Stimulated activated CD4-positive, alpha-beta T cell treated with anti-CD3 and anti-CD28 coated beads, Interleukin-4, amount 100 ng/mL, for 24 hours (primary cell): ENCODE data around the gene RPL9.
"Not testable (repeated sequence)": the region's sequence is repeated elsewhere in the genome, so short reads cannot be mapped to it uniquely, and the experiment has no call there.

Experiments used
- DNase-seq: peaks from one replicate; pipeline ENCODE4 v3.0.0-alpha.2; 2020

RPL9 gene

DNA sequence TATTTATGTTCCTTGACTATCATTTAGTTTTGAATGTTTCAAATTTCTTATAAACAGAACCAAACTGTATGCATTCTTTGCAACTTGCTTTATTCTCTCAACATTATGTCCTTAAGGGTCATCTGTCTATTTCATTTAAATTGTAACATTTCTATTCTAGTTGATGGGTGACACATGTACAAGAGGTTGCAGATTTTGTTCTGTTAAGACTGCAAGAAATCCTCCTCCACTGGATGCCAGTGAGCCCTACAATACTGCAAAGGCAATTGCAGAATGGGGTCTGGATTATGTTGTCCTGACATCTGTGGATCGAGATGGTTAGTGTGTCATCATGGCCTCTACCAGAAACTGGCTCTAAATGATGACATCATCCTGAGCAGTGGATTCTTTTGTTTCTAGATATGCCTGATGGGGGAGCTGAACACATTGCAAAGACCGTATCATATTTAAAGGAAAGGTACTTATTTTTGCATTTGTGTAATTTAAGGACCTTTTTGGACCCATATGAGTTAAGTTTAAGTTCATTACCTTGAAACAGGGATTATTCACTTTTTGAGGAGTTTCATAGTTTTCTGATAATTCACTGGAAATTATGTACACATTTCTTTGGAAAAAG, 6.3 kb upstream of the RPL9 start:
- DNase-seq, result no peak

DNA sequence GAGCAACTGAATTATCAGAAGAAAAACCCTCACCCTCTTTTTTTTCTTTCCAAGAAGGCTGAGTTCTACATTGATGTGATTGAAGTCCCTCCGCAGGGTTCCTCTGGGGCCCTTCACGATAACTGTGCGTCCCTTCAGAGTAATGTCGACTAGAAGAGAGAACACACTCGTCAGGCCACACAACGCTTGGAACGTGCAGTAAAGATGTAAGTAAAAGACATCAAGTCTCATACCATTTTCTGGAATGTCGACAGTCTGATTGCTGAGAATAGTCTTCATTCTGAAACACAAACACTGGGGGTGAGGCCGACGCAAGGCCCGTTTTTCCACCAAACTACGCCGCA, 589 bp downstream of the RPL9 start:
- DNase-seq, result not testable (repeated sequence)

- DNase-seq, result no peak
Observed at GRCh38 chr4:39456946-39457763, 1.6 kb downstream of the RPL9 start.

GRCh38 chr4:39455486-39455885, 3.2 kb downstream of the RPL9 start:
- DNase-seq, result no peak

GRCh38 chr4:39453738-39454137, 5.0 kb downstream of the RPL9 start:
- DNase-seq, result no peak

DNA sequence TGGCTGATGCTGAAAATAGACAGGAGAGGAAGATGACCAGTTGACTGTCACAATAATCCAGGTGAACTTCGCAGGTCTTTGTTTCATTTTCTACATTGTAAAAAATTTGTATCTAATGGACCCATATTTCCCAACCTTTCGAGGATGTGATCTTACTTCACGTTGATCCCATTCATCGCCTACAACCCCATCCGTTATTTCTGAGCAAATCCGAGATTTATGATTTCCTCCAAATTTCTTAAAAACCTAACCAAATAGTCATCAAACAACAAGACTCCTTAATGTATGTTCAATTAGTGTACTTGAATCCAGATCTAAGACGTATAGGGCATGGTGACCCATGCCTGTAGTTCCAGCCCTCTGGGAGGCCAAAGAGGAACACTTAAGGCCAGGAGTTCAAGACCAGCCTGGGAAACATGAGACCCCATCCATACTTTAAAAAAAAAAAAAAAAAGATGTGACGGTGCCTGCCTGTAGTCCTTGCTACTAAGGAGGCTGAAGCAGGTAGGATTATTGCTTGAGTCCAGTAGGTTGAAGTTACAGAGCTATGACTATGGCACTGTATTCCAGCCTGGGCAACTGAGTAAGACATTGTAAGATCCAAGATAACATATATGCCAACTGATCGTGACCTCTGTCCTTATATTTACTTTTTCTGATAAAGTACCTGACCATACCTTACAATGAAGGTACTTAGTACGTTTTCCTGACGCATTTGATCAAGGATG, 5.7 kb downstream of the RPL9 start:
- no peak for DNase-seq

GRCh38 chr4:39452153-39452859, 6.4 kb downstream of the RPL9 start:
- DNase-seq, result no peak

GRCh38 chr4:39451423-39452023, 7.2 kb downstream of the RPL9 start:
- no peak for DNase-seq

DNA sequence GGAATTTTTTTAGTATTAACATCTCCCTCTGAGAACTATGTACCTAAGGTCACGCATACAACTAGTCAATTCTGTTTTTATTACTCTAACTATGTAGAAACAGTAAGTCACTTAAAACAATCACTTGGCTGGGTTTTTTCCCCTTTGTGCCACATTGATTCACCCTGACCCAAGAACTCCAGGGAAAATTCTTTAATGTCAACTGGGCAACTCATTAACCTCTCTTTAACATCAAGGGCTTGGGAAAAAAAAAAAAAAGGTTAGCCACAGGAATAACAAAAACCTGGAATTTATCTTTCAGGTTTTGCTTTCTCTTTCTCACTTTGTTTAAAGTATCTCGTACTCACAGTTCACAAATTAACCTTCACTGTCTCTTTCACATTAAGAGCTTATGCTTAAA, 8.1 kb downstream of the RPL9 start:
- no peak for DNase-seq

DNA sequence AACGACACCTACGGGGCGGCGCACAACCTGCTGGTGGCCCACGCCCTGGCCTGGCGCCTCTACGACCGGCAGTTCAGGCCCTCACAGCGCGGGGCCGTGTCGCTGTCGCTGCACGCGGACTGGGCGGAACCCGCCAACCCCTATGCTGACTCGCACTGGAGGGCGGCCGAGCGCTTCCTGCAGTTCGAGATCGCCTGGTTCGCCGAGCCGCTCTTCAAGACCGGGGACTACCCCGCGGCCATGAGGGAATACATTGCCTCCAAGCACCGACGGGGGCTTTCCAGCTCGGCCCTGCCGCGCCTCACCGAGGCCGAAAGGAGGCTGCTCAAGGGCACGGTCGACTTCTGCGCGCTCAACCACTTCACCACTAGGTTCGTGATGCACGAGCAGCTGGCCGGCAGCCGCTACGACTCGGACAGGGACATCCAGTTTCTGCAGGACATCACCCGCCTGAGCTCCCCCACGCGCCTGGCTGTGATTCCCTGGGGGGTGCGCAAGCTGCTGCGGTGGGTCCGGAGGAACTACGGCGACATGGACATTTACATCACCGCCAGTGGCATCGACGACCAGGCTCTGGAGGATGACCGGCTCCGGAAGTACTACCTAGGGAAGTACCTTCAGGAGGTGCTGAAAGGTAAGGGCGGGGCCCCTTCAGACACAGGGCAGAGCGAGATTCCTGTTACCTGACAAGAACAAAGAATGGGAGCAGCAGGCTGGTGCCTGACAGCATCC, 11.7 kb downstream of the RPL9 start:
- DNase-seq, result peak; percentile 26

- DNase-seq, result no peak
Observed at GRCh38 chr4:39446483-39446841, 12.3 kb downstream of the RPL9 start.

GRCh38 chr4:39442998-39443397, 15.7 kb downstream of the RPL9 start:
- no peak for DNase-seq

GRCh38 chr4:39441593-39441992, 17.1 kb downstream of the RPL9 start:
- no peak for DNase-seq

GRCh38 chr4:39435659-39436563, 22.8 kb downstream of the RPL9 start:
- DNase-seq, result no peak

DNA sequence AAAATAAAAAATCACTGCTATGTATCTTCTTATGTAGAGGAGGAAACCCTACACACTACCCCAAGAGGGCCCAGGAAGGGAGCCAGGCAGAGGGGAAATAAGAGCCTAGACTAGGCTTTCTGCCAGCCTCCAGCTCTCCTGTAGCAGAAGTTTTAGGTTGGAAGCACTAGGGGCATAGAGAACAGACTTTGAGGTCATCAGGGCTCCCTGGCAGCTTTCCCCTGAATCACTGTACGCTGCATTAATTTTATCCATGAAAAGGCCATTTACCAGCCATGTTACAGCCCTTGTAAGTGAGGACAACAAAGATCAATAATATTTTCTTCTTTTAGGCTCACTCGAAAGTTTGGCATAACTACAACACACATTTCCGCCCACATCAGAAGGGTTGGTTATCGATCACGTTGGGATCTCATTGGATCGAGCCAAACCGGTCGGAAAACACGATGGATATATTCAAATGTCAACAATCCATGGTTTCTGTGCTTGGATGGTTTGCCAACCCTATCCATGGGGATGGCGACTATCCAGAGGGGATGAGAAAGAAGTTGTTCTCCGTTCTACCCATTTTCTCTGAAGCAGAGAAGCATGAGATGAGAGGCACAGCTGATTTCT, 24.7 kb downstream of the RPL9 start:
- DNase-seq, result no peak

DNA sequence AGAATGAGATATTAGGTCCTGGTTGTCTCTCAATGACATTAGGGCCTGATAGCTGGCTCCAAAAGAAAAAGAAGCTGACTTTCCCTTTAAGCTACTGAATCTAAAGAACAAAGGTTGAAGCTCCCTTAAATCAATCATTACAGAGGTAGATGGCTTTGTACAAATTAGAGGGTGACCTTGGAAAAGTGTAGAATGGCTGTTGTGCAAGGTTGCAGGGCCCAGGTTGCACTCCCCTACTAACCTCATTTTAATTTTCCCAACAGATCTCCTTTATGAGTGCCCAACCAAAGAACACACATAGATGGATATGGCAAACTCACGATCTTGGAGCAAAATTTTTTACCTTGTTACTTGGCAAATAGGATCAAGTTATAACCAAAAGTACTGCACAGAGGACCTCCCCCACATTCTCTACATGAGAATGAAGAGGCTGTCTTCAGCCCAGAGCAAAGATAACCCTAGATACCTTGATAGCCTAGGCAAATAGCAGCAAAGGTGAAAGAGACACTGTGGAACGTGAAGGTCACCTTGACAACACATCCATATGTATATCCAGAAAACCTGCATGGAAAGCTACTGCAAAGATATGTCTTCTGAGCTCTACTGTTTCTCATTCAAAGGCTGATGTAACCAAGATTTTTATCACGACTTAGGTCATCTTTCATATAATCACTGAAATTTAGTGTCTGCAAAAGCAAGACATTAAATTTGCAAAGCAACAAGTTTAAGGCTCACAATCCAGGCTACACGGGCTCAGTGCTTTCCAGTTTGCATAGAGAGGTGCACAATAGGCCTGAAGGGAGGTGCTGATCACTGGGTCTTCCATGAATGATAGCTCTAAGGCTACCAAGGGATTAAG, 29.0 kb downstream of the RPL9 start:
- no peak for DNase-seq

- DNase-seq, result no peak
Observed at GRCh38 chr4:39427520-39428114, 31.1 kb downstream of the RPL9 start.

- no peak for DNase-seq
Observed at GRCh38 chr4:39426728-39427127, 32.0 kb downstream of the RPL9 start.

DNA sequence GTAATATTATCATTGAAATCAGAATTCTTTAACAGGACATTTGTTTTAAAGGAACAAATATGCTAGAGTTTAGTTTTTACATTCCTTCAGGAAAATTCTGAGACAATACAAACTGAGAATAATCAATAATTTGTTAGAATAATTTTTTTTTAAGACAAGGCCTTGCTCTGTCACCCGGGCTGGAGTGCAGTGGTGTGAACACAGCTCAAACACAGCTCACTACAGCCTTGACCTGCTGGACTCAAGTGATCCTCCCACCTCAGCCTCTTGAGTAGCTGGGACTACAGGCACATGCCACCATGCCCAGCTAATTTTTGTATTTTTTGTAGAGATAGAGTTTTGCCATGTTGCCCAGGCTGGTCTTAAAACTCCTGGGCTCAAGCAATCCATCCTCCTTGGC, 33.4 kb downstream of the RPL9 start:
- DNase-seq, result not testable (repeated sequence)
